HCT116 (cell line): ENCODE results near the gene NFIL3. TPM values are rescaled to one million over a fixed set of nuclear protein-coding genes. Genes with fewer than 3 reads are reported as not detected.
A peak's percentile ranks its signal among the peaks of the same experiment; 100 is the strongest.

Source experiments
- ATAC-seq: fragments of 200-7000 bp; cut with Tn5 transposase; 2 replicates; pipeline ENCODE4 v1.9.1; 2020; ENCODE audit warnings: mild to moderate bottlenecking, moderate library complexity
- BruUV-seq: library from RNA; stranded (reverse); fragments of 400-500 nt; replicated peaks from 2 replicates; lab custom pipeline; 2021; lab: Mats Ljungman, UMichigan
- CTCF ChIA-PET: fragments of 300-600 bp; sonication (Branson Sonifier 250); formaldehyde crosslinking; loops from one replicate; lab custom pipeline; 2021; ENCODE audit warnings: antibody characterized with exemption; lab: Charles Lee
- POLR2A ChIA-PET: fragments of 300-600, 350-600 bp; sonication (Branson Sonifier 250); formaldehyde crosslinking; loops from one replicate; lab custom pipeline; 2021; ENCODE audit warnings: antibody characterized with exemption; lab: Charles Lee
- RAD21 ChIA-PET, 2 experiments: fragments of 300-600 bp; sonication (Branson Sonifier 250); formaldehyde crosslinking; loops; one replicate each; lab custom pipeline; 2023; ENCODE audit warnings: low total read pairs in 2 of 2; ENCODE audit not compliant: uncharacterized antibody in 2 of 2, unreplicated experiment in 2 of 2, low non-redundant PET in 1 of 2; lab: Charles Lee
- DNase-seq: peaks from one replicate; pipeline ENCODE4 v3.0.0-alpha.2; 2010; ENCODE audit warnings: low read depth, low spot score
- H2AFZ ChIP-seq: fragments of 200-600 bp; shearing (Covaris generic), sonication (generic); 2 replicates; pipeline ENCODE4 v1.6.1; 2017; ENCODE audit warnings: low read depth, mixed run types, mixed read lengths, antibody characterized with exemption, low read length; ENCODE audit not compliant: poor library complexity, severe bottlenecking
- H3K27ac ChIP-seq: 2 replicates; pipeline ENCODE4 v1.5.1; 2012; ENCODE audit warnings: low read depth, low read length
- H3K27me3 ChIP-seq: fragments of 200-600 bp; sonication (generic); 2 replicates; pipeline ENCODE4 v1.6.1; 2016; ENCODE audit warnings: mixed run types, low read length, mixed read lengths; ENCODE audit not compliant: insufficient read depth
- H3K36me3 ChIP-seq, 2 experiments: fragments of 200-500 bp in 1 of 2; fragments of 200-600 bp in 1 of 2; sonication (Bioruptor generic) in 1 of 2; sonication (generic) in 1 of 2; 2 replicates each; pipeline versions ENCODE4 v1.5.1 to v1.6.1; 2014 to 2016; ENCODE audit warnings: low read length in 2 of 2, inconsistent platforms in 1 of 2, mixed read lengths in 1 of 2, mixed run types in 1 of 2; ENCODE audit not compliant: insufficient read depth in 2 of 2, control insufficient read depth in 1 of 2
- H3K4me1 ChIP-seq, 2 experiments: fragments of 200-600 bp in 1 of 2; sonication (generic) in 1 of 2; 2 replicates each; pipeline versions ENCODE4 v1.5.1 to v1.6.1; 2012 to 2017; ENCODE audit warnings: low read length in 2 of 2, inconsistent platforms in 1 of 2, mild to moderate bottlenecking in 1 of 2, mixed read lengths in 1 of 2, mixed run types in 1 of 2, moderate library complexity in 1 of 2; ENCODE audit not compliant: insufficient read depth in 2 of 2, control insufficient read depth in 1 of 2
- H3K4me2 ChIP-seq: fragments of 200-600 bp; sonication (generic); 2 replicates; pipeline ENCODE4 v1.6.1; 2017; ENCODE audit warnings: mixed run types, low read length, mixed read lengths
- H3K4me3 ChIP-seq, 2 experiments: fragments of 200-600 bp in 1 of 2; sonication (generic) in 1 of 2; replicated peaks in 1 of 2; 2 replicates each; pipeline ENCODE4 v1.5.1; 2011 to 2016; ENCODE audit warnings: low read length in 2 of 2, control low read depth in 1 of 2, low read depth in 1 of 2, mild to moderate bottlenecking in 1 of 2, mixed read lengths in 1 of 2, mixed run types in 1 of 2
- H3K79me2 ChIP-seq: fragments of 200-600 bp; sonication (generic); 2 replicates; pipeline ENCODE4 v1.6.1; 2017; ENCODE audit warnings: mild to moderate bottlenecking, mixed run types, low read length, moderate library complexity, mixed read lengths; ENCODE audit not compliant: insufficient read depth
- H3K9ac ChIP-seq: fragments of 200-600 bp; sonication (generic); 2 replicates; pipeline ENCODE4 v1.6.1; 2016; ENCODE audit warnings: low read length, mixed read lengths
- H3K9me2 ChIP-seq: fragments of 200-600 bp; sonication (generic), shearing (Covaris generic); 2 replicates; pipeline ENCODE4 v1.6.1; 2017; ENCODE audit warnings: mixed run types, mild to moderate bottlenecking, moderate library complexity; ENCODE audit not compliant: insufficient read depth
- H3K9me3 ChIP-seq, 2 experiments: fragments of 200-500 bp in 1 of 2; fragments of 200-600 bp in 1 of 2; sonication (Bioruptor generic) in 1 of 2; sonication (generic) in 1 of 2; 2 replicates each; pipeline ENCODE4 v1.6.1; 2014 to 2017; ENCODE audit warnings: low read length in 2 of 2, mixed read lengths in 2 of 2, inconsistent platforms in 1 of 2, low read depth in 1 of 2, mild to moderate bottlenecking in 1 of 2, mixed run types in 1 of 2, moderate library complexity in 1 of 2; ENCODE audit not compliant: control insufficient read depth in 1 of 2, insufficient read depth in 1 of 2
- H4K20me1 ChIP-seq: fragments of 200-600 bp; sonication (generic), shearing (Covaris generic); 2 replicates; pipeline ENCODE4 v1.6.1; 2017; ENCODE audit warnings: mixed run types, mild to moderate bottlenecking, moderate library complexity; ENCODE audit not compliant: insufficient read depth
- CEBPB ChIP-seq: IDR thresholded peaks from 2 replicates; pipeline ENCODE4 v1.6.1; 2012; ENCODE audit warnings: low read depth
- EGR1 ChIP-seq: IDR thresholded peaks from 2 replicates; pipeline ENCODE4 v1.6.1; 2012; ENCODE audit warnings: low read depth
- EZH2 ChIP-seq: fragments of 200-600 bp; sonication (generic); IDR thresholded peaks from 2 replicates; pipeline ENCODE4 v1.6.1; 2017; ENCODE audit warnings: antibody characterized with exemption, mixed run types
- EZH2phosphoT487 ChIP-seq: fragments of 200-600 bp; IDR thresholded peaks from 2 replicates; pipeline ENCODE4 v1.6.1; 2018; ENCODE audit warnings: antibody characterized with exemption, borderline replicate concordance
- FOSL1 ChIP-seq: IDR thresholded peaks from 2 replicates; pipeline ENCODE4 v1.6.1; 2012; ENCODE audit warnings: low read depth
- JUND ChIP-seq: IDR thresholded peaks from 2 replicates; pipeline ENCODE4 v1.6.1; 2012
- POLR2A ChIP-seq: IDR thresholded peaks from 2 replicates; pipeline ENCODE4 v1.7.0; 2011; ENCODE audit warnings: borderline replicate concordance; ENCODE audit not compliant: insufficient read depth, insufficient read length; ENCODE audit errors: extremely low read depth
- POLR2AphosphoS5 ChIP-seq: IDR thresholded peaks from 2 replicates; pipeline ENCODE4 v1.6.1; 2011; ENCODE audit warnings: mild to moderate bottlenecking, low read depth, low read length, moderate library complexity
- RAD21 ChIP-seq: IDR thresholded peaks from 2 replicates; pipeline ENCODE4 v1.6.1; 2012; ENCODE audit warnings: low read depth, mild to moderate bottlenecking
- SRF ChIP-seq: IDR thresholded peaks from 2 replicates; pipeline ENCODE4 v1.6.1; 2012; ENCODE audit warnings: low read depth
- YY1 ChIP-seq: IDR thresholded peaks from 2 replicates; pipeline ENCODE4 v1.6.1; 2011; ENCODE audit warnings: low read length, low read depth, moderate library complexity, mild to moderate bottlenecking; ENCODE audit not compliant: insufficient replicate concordance; ENCODE audit errors: extremely low read depth
- ZNF274 ChIP-seq: fragments of 200-500 bp; sonication (Bioruptor generic); IDR thresholded peaks from 2 replicates; pipeline ENCODE4 v1.6.1; 2014; ENCODE audit warnings: mild to moderate bottlenecking, low read depth, low read length, inconsistent platforms
- intact Hi-C: fragments of 100-400 bp; cut with micrococcal nuclease; formaldehyde crosslinking; loops from 2 replicates; pipeline ENCODE4 v1.10.0; 2022
- total RNA-seq: library from RNA; stranded (reverse); gene quantifications from one replicate; pipeline ENCODE4 v1.2.1, GENCODE V29; 2021; ENCODE audit not compliant: unreplicated experiment
- TF ChIP-seq, protein P1 (sequence below), 3 experiments: fragments of 200-600 bp in 1 of 3; sonication (generic) in 1 of 3; IDR thresholded peaks in 2 of 3; conservative IDR thresholded peaks in 1 of 3; 2 replicates each; pipeline ENCODE4 v1.5.1; 2012 to 2017; ENCODE audit warnings: low read depth in 2 of 3, low read length in 2 of 3, antibody characterized with exemption in 1 of 3, borderline replicate concordance in 1 of 3, control low read depth in 1 of 3, mild to moderate bottlenecking in 1 of 3, mixed read lengths in 1 of 3, mixed run types in 1 of 3, moderate library complexity in 1 of 3; ENCODE audit not compliant: insufficient read depth in 1 of 3
- TF ChIP-seq, protein P2 (sequence below): IDR thresholded peaks from 2 replicates; pipeline ENCODE4 v1.6.1; 2012

NFIL3 gene
- total RNA-seq, 1 experiment from 2014 or later = 38.0 TPM

DNA sequence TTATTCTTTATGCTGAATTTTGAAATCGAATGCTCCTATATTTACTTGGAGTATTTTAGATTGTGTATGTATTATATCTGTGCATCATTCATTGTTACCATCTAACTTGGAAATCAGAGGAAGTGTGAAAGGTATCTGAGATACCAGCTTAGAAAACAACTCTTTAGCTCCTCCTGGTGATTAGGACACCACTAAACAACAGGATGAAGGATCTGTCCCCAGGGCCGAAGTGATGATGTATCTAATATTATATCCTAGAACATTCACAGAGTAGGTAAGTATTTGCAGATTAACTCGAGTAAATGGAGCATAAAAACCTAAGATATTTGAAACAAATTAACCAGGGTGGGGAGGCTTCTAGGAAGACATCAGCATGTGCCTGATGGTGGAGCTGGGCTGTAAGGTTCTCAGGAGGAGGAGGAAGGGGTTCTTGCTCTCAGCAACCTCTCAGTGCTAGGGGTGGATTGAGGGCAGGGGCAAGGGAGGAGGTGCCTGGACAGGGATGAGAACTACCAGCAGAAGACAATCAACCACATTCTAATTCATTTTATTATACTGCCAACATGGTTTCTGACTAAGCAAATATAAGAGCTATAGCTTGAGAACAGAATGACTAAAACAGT, 2.6 kb upstream of the NFIL3 start:
- Histone ChIP-seq H3K4me2 (peak overlapping the region; percentile 8; the same call in 1 of the 2 replicates), H3K9me2 (no peaks in the 10 kb centered on the region), H3K9me3 (no peaks in the 10 kb centered on the region), H3K36me3 (no peaks in the 10 kb centered on the region), H3K27me3 (no peaks in the 10 kb centered on the region), H3K4me3 (no peak overlapping the region), H3K27ac (no peak overlapping the region), H4K20me1 (peaks cover 5% of the 10 kb centered on the region; the same call in 1 of the 2 replicates), H2AFZ (peak overlapping the region; percentile 13), H3K4me1 (peaks cover 31 to 49% of the 10 kb centered on the region in 2 experiments), H3K9ac (no peak overlapping the region), H3K79me2 (peaks cover 20% of the 10 kb centered on the region)
- ATAC-seq = no peak
- TF ChIP-seq, protein P1, sequence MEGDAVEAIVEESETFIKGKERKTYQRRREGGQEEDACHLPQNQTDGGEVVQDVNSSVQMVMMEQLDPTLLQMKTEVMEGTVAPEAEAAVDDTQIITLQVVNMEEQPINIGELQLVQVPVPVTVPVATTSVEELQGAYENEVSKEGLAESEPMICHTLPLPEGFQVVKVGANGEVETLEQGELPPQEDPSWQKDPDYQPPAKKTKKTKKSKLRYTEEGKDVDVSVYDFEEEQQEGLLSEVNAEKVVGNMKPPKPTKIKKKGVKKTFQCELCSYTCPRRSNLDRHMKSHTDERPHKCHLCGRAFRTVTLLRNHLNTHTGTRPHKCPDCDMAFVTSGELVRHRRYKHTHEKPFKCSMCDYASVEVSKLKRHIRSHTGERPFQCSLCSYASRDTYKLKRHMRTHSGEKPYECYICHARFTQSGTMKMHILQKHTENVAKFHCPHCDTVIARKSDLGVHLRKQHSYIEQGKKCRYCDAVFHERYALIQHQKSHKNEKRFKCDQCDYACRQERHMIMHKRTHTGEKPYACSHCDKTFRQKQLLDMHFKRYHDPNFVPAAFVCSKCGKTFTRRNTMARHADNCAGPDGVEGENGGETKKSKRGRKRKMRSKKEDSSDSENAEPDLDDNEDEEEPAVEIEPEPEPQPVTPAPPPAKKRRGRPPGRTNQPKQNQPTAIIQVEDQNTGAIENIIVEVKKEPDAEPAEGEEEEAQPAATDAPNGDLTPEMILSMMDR (IDR thresholded peaks at IDR 0.05 in 2 of 3, conservative IDR thresholded peaks at IDR 0.05 in 1 of 3; ENCODE audit: borderline replicate concordance in 1 of 3, insufficient read depth in 1 of 3, low read depth in 2 of 3, low read length in 2 of 3) = peak in 2 of 3 experiments; percentile 49 to 66; a peak in 4 of 6 replicates
- TF ChIP-seq FOSL1 = no peak
- ChIA-PET CTCF (interaction anchor here (0.6 to 5.6 kb wide), 13 partner anchors 15 to 516 kb away, joined by 3 to 62 read pairs (median 4); no protein-coding TSS in a partner anchor), POLR2A (interaction anchor here (0.6 kb wide), 1 partner anchor 239 kb away, joined by 3 read pairs; no protein-coding TSS in a partner anchor), RAD21 (interaction anchor here (0.6 to 2.2 kb wide), 11 partner anchors 8 to 511 kb away, joined by 3 to 20 read pairs (median 5); no protein-coding TSS in a partner anchor)
- no TSS peak for BruUV-seq
- intact Hi-C loops = loop anchor here (1.0 to 5.0 kb wide), 6 partner anchors 229 to 511 kb away; no protein-coding TSS in a partner anchor
- DNase-seq = peak; percentile 51

DNA sequence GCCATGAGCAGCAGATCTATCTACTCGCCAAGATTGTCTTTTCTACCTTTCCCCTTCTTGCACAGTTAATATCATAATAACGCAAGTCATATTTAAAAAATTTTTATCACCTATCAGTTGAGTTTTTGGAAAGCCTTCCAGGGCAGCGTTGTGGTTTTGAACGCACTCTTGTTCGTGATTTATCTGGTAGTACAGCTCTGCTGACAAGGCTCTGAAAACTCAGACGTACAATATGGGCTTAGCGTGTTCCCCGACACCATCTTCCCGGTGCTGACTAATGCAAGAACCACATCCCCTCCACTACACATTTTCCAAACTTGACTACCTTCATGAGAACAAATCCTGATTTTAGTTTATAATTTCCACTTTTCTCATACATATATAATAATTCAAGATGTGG, 1.6 kb upstream of the NFIL3 start:
- CTCF ChIA-PET = interaction anchor here (1.4 to 5.6 kb wide), 4 partner anchors 8 to 509 kb away, joined by 3 to 62 read pairs (median 12); no protein-coding TSS in a partner anchor
- RAD21 ChIA-PET = interaction anchor here (1.6 to 2.2 kb wide), 3 partner anchors 440 to 510 kb away, joined by 5 to 20 read pairs (median 9); no protein-coding TSS in a partner anchor
- Histone ChIP-seq H3K4me2 (peak overlapping the region; percentile 94), H4K20me1 (peaks cover 5% of the 10 kb centered on the region; the same call in 1 of the 2 replicates), H3K27me3 (no peaks in the 10 kb centered on the region), H3K4me3 (no peak overlapping the region; a peak in 1 of 4 replicates), H3K9me3 (no peaks in the 10 kb centered on the region), H3K9ac (no peak overlapping the region), H3K27ac (no peak overlapping the region), H3K4me1 (peaks cover 38 to 57% of the 10 kb centered on the region in 2 experiments), H3K9me2 (no peaks in the 10 kb centered on the region), H3K79me2 (peaks cover 29% of the 10 kb centered on the region), H3K36me3 (no peaks in the 10 kb centered on the region), H2AFZ (no peak overlapping the region)
- BruUV-seq = no TSS peak
- POLR2A ChIA-PET = no interaction called here
- intact Hi-C loops = loop anchor here (5.0 kb wide), 2 partner anchors 228 to 257 kb away; no protein-coding TSS in a partner anchor
- no peak for ATAC-seq
- no peak for DNase-seq
- TF ChIP-seq, protein P2, sequence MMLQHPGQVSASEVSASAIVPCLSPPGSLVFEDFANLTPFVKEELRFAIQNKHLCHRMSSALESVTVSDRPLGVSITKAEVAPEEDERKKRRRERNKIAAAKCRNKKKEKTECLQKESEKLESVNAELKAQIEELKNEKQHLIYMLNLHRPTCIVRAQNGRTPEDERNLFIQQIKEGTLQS = no peak
- no peak for TF ChIP-seq POLR2AphosphoS5
- TF ChIP-seq EZH2phosphoT487 = no peak
- no peak for TF ChIP-seq JUND
- TF ChIP-seq POLR2A = no peak
- no peak for TF ChIP-seq RAD21
- no peak for TF ChIP-seq EZH2
- TF ChIP-seq YY1 = no peak
- no peak for TF ChIP-seq SRF
- no peak for TF ChIP-seq ZNF274
- TF ChIP-seq, protein P1 (IDR thresholded peaks at IDR 0.05 in 2 of 3, conservative IDR thresholded peaks at IDR 0.05 in 1 of 3; ENCODE audit: borderline replicate concordance in 1 of 3, insufficient read depth in 1 of 3, low read depth in 2 of 3, low read length in 2 of 3) = no peak
- no peak for TF ChIP-seq EGR1
- TF ChIP-seq CEBPB = no peak
